ENCODE results near the gene GATAD2A. TPM values are rescaled to one million over a fixed set of nuclear protein-coding genes. Genes with fewer than 3 reads are reported as not detected.

Gene GATAD2A
- total RNA-seq, 1 donor: 66.5 TPM

- H3K4me3 ChIP-seq (ENCODE audit: low read length): no peak overlapping the region
- peaks cover 74% of the 10 kb centered on the region for H3K4me1 ChIP-seq (ENCODE audit: insufficient read depth, low read length)
- no peaks in the 10 kb centered on the region for H3K27me3 ChIP-seq (ENCODE audit: insufficient read depth, low read length)
- no peaks in the 10 kb centered on the region for H3K9me3 ChIP-seq (ENCODE audit: low read depth, low read length)
Measured at GRCh38 chr19:19407633-19407930, 2.1 kb downstream of the GATAD2A start.

DNA sequence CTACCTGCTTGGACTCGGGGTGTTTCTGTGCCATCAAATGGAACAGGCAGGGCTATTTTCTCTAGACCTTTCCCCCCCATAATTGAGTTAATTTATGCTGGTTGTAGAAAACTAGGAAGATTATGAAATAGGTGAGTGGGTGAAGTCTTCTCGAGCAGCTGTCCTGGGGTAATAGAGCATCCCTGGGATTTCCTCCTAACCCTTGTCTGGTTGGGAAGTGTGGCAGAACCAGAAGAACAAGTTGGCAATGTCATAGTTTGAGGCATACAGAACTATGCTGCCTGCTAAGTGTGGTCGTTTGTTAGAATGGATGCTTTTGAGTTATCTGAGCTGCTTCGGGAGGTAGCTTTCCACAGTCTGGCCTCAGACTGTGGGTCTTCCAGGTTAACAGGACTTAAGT is 3.7 kb downstream of the GATAD2A start:
- Histone ChIP-seq H3K27me3 (ENCODE audit: insufficient read depth, low read length) (no peaks in the 10 kb centered on the region), H3K4me3 (ENCODE audit: low read length) (no peak overlapping the region), H3K4me1 (ENCODE audit: insufficient read depth, low read length) (peaks cover 71% of the 10 kb centered on the region), H3K9me3 (ENCODE audit: low read depth, low read length) (no peaks in the 10 kb centered on the region)

DNA sequence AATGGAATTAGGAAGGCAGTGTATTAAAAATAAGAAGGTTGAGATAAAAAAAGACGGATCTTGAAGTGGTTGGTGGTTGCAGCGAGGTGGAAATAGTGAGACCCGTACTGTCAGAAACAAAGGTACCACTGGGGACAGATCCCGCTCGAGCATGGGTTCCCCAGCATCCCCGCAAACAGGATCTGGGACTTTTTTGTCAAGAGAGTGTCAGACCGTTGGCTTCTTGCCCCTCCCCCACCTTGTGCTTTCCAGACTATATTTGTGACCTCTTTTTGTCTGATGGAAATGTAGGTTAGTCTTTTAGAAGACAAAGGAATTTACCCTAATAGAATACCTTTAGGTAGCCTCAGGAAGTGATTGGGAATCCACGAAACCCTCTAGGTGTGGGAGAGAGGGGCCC is 4.2 kb downstream of the GATAD2A start:
- Histone ChIP-seq H3K27me3 (ENCODE audit: insufficient read depth, low read length) (no peaks in the 10 kb centered on the region), H3K4me3 (ENCODE audit: low read length) (no peak overlapping the region), H3K4me1 (ENCODE audit: insufficient read depth, low read length) (peaks cover 71% of the 10 kb centered on the region), H3K9me3 (ENCODE audit: low read depth, low read length) (no peaks in the 10 kb centered on the region)

- peaks cover 70% of the 10 kb centered on the region for H3K4me1 ChIP-seq (ENCODE audit: insufficient read depth, low read length)
- H3K9me3 ChIP-seq (ENCODE audit: low read depth, low read length): no peaks in the 10 kb centered on the region
- no peaks in the 10 kb centered on the region for H3K27me3 ChIP-seq (ENCODE audit: insufficient read depth, low read length)
- no peak overlapping the region for H3K4me3 ChIP-seq (ENCODE audit: low read length)
Measured at GRCh38 chr19:19410553-19411550, 5.4 kb downstream of the GATAD2A start.

DNA sequence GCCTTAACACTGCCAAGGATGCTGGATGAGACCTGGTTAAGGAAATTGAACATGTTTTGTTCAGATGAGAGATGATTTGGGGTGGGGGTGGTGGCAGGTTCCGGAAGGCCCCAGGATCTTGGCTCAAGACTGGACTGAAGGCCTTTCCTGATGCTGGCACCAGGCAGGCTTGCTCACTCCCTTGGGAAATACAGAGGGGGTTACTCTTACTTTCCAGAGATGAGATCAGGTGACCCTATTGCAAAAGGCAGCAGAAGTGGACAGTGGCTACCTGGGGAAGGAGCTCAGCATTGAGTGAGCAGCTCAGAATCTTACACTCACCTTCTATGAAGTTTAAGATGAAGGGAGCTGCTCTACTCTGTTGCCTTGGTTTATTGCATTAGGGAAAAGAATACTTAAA is 10.8 kb downstream of the GATAD2A start:
- Histone ChIP-seq H3K4me3 (ENCODE audit: low read length) (no peak overlapping the region), H3K4me1 (ENCODE audit: insufficient read depth, low read length) (peaks cover 77% of the 10 kb centered on the region), H3K9me3 (ENCODE audit: low read depth, low read length) (no peaks in the 10 kb centered on the region), H3K27me3 (ENCODE audit: insufficient read depth, low read length) (no peaks in the 10 kb centered on the region)

GRCh38 chr19:19417046-19417445 is 11.6 kb downstream of the GATAD2A start:
- peaks cover 82% of the 10 kb centered on the region for H3K4me1 ChIP-seq (ENCODE audit: insufficient read depth, low read length)
- no peaks in the 10 kb centered on the region for H3K9me3 ChIP-seq (ENCODE audit: low read depth, low read length)

DNA sequence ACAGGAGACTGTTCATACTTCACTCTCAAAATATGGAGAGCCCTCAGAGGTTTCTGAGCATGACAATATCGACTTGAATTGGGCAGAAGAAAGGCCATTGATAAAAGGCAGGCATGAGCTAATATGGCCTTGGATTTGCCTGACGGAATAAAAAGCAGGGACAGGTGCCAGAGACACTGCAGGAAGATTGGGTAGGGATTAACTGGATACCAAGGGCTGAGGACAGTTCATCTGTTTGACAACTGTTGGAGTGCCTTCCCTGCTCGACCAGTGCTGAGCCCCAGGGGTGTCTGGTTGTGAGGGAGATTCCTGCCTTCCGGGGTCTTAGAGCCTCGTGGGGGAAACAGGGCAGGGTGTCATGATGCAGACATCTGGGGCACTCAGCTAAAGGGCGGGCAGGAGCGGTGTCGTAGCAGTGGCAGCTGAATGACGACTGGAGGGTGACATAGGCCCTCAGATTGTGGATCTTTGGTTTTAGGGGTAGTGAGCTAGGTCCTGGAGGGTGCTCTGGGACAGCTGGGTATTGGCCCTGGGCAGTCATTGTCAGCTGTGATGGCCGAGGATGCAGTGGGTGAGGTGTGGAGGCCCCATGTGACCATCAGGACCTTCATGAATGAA is 12.3 kb downstream of the GATAD2A start:
- Histone ChIP-seq H3K4me3 (ENCODE audit: low read length) (no peak overlapping the region), H3K27me3 (ENCODE audit: insufficient read depth, low read length) (no peaks in the 10 kb centered on the region), H3K4me1 (ENCODE audit: insufficient read depth, low read length) (peaks cover 86% of the 10 kb centered on the region), H3K9me3 (ENCODE audit: low read depth, low read length) (no peaks in the 10 kb centered on the region)

More at GRCh38 chr19:19417046-19417445, 11.6 kb downstream of the GATAD2A start:
- Histone ChIP-seq H3K4me3 (ENCODE audit: low read length) (no peak overlapping the region), H3K27me3 (ENCODE audit: insufficient read depth, low read length) (no peaks in the 10 kb centered on the region)

DNA sequence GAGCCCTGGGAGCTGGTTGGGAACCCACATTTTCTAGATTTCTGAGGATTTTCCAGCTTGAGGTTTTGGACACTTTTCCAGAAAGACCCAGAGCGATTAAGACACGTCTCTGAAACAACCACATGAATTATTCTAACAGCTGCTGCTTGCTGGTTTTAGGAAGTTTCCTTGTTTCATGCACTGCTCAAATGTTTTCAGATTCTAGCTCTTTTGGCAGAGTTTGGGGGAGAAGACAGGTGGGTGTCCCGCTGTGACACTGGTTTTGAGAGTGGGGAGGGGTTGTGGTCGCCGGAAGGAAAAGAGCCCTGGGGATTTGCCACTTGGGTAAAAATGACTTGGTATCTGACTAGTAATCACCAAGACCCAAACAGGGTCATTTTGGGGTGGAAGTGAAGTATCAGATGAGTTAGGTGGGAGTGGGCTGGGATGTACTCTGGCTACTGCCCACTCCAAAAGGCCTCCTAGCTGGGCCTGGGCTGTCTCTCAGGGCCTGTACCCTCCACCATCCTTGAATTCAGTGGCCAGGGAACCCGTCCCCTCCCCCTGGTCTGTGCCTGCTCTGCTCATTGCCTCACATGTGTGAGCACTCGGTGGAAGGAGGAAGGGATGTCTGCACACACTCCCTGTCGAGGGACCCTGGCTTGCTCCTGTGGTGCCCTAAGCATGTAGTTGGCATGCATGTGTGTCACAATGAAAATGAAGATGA is 13.2 kb downstream of the GATAD2A start:
- Histone ChIP-seq H3K9me3 (ENCODE audit: low read depth, low read length) (no peaks in the 10 kb centered on the region), H3K4me3 (ENCODE audit: low read length) (no peak overlapping the region), H3K4me1 (ENCODE audit: insufficient read depth, low read length) (peaks cover 83% of the 10 kb centered on the region)

GRCh38 chr19:19420570-19421298 is 15.3 kb downstream of the GATAD2A start:
- no peaks in the 10 kb centered on the region for H3K9me3 ChIP-seq (ENCODE audit: low read depth, low read length)
- no peaks in the 10 kb centered on the region for H3K27me3 ChIP-seq (ENCODE audit: insufficient read depth, low read length)
- no peak overlapping the region for H3K4me3 ChIP-seq (ENCODE audit: low read length)
- H3K4me1 ChIP-seq (ENCODE audit: insufficient read depth, low read length): peaks cover 83% of the 10 kb centered on the region

More for the DNA sequence above, 13.2 kb downstream of the GATAD2A start:
- H3K27me3 ChIP-seq (ENCODE audit: insufficient read depth, low read length): no peaks in the 10 kb centered on the region

GRCh38 chr19:19421299-19421696 is 15.8 kb downstream of the GATAD2A start:
- Histone ChIP-seq H3K4me3 (ENCODE audit: low read length) (no peak overlapping the region), H3K4me1 (ENCODE audit: insufficient read depth, low read length) (peaks cover 83% of the 10 kb centered on the region), H3K27me3 (ENCODE audit: insufficient read depth, low read length) (no peaks in the 10 kb centered on the region), H3K9me3 (ENCODE audit: low read depth, low read length) (no peaks in the 10 kb centered on the region)

DNA sequence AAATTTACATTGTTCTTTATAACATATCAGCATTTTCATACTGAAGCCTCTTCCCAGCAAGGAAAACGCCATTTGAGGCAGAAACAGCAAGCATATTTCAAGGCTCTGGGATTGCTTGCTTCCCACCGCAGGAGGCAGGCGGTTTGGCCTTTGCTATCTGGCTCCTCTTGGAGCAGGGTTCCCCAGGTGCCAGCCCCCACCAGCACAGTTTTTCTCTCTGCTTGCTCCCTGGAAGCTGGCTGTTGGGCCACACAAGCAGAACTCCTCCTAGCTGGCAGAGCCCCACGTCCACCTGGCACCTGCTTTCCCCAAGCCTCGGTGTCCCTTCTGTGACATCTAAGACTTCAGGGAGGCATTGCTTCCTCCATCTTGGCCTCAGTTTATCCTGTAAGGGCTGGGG is 16.7 kb downstream of the GATAD2A start:
- Histone ChIP-seq H3K4me3 (ENCODE audit: low read length) (no peak overlapping the region), H3K9me3 (ENCODE audit: low read depth, low read length) (no peaks in the 10 kb centered on the region), H3K27me3 (ENCODE audit: insufficient read depth, low read length) (no peaks in the 10 kb centered on the region), H3K4me1 (ENCODE audit: insufficient read depth, low read length) (peaks cover 86% of the 10 kb centered on the region)

- H3K27me3 ChIP-seq (ENCODE audit: insufficient read depth, low read length): no peaks in the 10 kb centered on the region
- no peak overlapping the region for H3K4me3 ChIP-seq (ENCODE audit: low read length)
- no peaks in the 10 kb centered on the region for H3K9me3 ChIP-seq (ENCODE audit: low read depth, low read length)
- H3K4me1 ChIP-seq (ENCODE audit: insufficient read depth, low read length): peaks cover 86% of the 10 kb centered on the region
Measured at GRCh38 chr19:19423322-19423721, 17.8 kb downstream of the GATAD2A start.

DNA sequence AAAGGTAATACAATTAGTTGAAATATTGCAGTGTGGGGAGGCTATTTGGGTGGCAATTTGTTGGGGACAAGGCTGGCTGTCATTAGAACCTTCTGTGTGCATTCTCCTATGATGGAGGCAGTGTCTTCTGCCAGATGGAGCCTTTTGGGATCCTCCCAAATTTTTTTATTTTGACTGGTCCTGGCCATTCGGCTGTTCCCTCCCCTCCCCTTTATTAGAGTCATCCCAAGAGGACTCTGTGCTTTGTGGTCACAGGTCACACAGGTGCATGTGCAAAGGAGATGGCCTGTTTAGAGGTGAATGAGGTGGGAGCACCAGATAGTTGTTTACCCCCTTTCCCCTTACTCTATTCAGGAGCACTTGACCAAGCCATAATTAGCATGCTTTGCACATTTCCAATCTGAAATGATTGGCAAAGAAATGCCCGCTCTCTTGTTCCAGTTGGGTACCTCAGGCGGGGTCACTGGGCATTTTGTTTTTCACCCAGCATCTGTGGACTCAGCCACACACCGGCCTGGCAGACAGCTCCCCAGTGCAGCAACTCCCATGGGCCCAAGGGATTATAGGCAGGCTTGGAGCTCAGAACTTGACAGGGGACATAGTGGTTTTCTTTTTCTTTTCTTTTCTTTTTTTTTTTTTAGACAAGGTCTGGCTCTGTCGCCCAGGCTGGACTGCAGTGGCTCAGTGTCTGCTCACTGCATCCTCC is 19.8 kb downstream of the GATAD2A start:
- peaks cover 85% of the 10 kb centered on the region for H3K4me1 ChIP-seq (ENCODE audit: insufficient read depth, low read length)
- H3K27me3 ChIP-seq (ENCODE audit: insufficient read depth, low read length): no peaks in the 10 kb centered on the region
- H3K4me3 ChIP-seq (ENCODE audit: low read length): no peak overlapping the region

GRCh38 chr19:19426216-19426615 is 20.7 kb downstream of the GATAD2A start:
- peaks cover 76% of the 10 kb centered on the region for H3K4me1 ChIP-seq (ENCODE audit: insufficient read depth, low read length)
- H3K9me3 ChIP-seq (ENCODE audit: low read depth, low read length): no peaks in the 10 kb centered on the region
- H3K27me3 ChIP-seq (ENCODE audit: insufficient read depth, low read length): no peaks in the 10 kb centered on the region
- H3K4me3 ChIP-seq (ENCODE audit: low read length): no peak overlapping the region

More for the DNA sequence above, 19.8 kb downstream of the GATAD2A start:
- H3K9me3 ChIP-seq (ENCODE audit: low read depth, low read length): no peaks in the 10 kb centered on the region

Measured in mononuclear cell (primary cell).